AG09319 (cell line): ENCODE measurements around the gene ACO2.
"Not testable (repeated sequence)": the region's sequence is repeated elsewhere in the genome, so short reads cannot be mapped to it uniquely, and the experiment has no call there.

Source experiments
- DNase-seq: peaks from one replicate; pipeline ENCODE4 v3.0.0-alpha.2; 2010; ENCODE audit warnings: low read depth; ENCODE audit errors: extremely low read depth
- TF ChIP-seq, protein P1 (sequence below): IDR thresholded peaks from 2 replicates; pipeline ENCODE4 v1.5.1; 2011; ENCODE audit warnings: low read depth, mild to moderate bottlenecking, inconsistent platforms, low read length, moderate library complexity

The ACO2 gene

GRCh38 chr22:41468381-41469217, at the start of gene ACO2, which contains the start of gene PHF5A:
TSS of gene ACO2 (plus strand) at chr22:41469117. CDS start at chr22:41469147, 30 bp downstream.
TSS of gene PHF5A (minus strand) at chr22:41468692. CDS start at chr22:41468653, 39 bp downstream.
- peak; percentile 95 for DNase-seq
- TF ChIP-seq, protein P1, sequence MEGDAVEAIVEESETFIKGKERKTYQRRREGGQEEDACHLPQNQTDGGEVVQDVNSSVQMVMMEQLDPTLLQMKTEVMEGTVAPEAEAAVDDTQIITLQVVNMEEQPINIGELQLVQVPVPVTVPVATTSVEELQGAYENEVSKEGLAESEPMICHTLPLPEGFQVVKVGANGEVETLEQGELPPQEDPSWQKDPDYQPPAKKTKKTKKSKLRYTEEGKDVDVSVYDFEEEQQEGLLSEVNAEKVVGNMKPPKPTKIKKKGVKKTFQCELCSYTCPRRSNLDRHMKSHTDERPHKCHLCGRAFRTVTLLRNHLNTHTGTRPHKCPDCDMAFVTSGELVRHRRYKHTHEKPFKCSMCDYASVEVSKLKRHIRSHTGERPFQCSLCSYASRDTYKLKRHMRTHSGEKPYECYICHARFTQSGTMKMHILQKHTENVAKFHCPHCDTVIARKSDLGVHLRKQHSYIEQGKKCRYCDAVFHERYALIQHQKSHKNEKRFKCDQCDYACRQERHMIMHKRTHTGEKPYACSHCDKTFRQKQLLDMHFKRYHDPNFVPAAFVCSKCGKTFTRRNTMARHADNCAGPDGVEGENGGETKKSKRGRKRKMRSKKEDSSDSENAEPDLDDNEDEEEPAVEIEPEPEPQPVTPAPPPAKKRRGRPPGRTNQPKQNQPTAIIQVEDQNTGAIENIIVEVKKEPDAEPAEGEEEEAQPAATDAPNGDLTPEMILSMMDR = no peak

DNA sequence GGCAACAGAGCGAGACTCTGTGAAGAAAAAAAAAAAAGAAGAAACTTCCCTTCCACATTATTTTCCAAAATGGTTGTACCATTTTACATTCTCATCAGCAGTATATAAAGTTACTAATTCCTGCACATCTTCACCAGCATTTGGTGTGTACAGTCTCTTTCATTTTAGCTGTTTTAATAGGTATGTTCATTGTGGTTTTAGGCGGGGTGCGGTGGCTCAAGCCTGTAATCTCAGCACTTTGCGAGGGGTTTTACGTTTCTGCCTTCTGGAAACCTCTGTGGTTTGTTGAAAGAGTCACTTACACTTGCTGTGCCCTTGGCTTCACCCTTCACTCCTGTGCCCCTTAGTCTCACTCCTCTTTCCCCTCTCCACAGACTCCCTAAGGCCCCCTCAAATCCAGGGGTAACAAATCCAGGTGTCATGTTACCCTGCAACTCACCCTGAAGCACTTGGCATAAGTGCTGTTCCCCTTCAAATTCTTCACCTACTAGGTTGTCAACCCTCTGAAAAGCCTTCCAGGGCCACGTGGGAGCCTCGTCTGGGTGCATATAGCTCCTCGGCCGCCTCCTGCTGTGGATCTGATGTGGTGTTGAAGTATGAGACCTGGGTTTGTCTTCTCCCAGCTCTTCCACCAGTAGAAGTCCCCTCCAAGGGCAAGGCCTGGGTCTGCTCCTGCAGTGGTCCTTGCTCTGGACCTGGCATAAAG, 43.1 kb upstream of the ACO2 start:
- TF ChIP-seq, protein P1 = no peak
- no peak for DNase-seq

DNA sequence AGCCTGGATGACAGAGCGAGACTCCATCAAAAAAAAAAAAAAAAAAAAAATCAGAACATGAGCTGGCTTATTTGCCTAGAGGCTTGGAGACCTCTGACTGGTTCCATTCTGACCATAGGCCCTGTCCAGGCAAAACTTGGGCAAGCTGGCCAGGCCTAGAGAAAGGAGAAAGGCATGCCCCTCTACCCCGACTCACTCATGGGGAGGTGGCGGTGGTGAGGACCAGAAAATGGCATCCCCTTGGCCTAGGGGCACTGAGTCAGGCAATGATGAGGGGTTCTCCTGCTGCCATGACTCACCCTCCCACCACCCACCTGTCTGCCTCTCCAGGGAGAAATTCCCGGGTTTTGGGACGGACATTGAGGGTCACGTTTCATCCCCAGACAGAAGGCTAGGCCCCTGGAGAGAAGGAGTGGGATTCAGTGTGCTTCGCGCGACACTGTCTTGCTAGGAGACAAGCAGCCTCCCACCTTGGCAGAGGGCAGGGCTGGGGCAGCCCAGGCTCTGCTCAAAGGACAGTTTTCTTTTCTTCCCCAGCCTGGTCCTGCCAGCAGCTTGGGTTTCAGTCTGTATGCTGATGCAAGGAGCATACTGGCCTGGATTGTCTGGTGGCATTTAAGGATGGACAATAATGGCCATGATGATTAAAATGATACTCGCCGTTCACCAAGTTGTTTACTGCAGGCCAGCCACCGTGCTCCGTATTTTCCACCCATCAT, 39.5 kb upstream of the ACO2 start:
- TF ChIP-seq, protein P1 = no peak
- DNase-seq = no peak

DNA sequence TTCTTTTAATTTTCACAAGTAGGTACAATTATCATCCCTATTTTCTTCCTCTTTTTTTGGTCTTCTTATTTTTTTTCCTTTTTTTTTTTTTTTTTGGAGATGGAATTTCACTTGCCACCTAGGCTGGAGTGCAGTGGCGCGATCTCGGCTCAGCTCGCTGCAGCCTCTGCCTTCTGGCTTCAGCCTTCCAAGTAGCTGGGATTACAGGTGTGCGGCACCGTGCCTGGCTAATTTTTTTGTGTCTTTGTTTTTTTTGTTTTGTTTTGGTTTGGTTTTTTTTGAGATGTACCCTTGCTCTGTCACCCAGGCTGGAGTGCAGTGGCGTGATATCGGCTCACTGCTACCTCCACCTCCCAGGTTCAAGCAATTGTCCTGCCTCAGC, 39.0 kb upstream of the ACO2 start:
- DNase-seq = no peak
- TF ChIP-seq, protein P1 = no peak

- TF ChIP-seq, protein P1 = no peak
- DNase-seq = no peak
Observed at GRCh38 chr22:41431656-41432055, 37.3 kb upstream of the ACO2 start.

GRCh38 chr22:41433480-41433879, 35.4 kb upstream of the ACO2 start:
- not testable (repeated sequence) for DNase-seq

GRCh38 chr22:41434361-41435003, 34.4 kb upstream of the ACO2 start:
- not testable (repeated sequence) for DNase-seq
